GM12801 (cell line): ENCODE data around the gene PTPRM.

Experiments
- CTCF ChIP-seq: IDR thresholded peaks from one replicate; pipeline ENCODE4 v1.5.1; 2011; ENCODE audit warnings: control low read depth; ENCODE audit not compliant: insufficient read length; ENCODE audit errors: extremely low read depth

PTPRM gene

GRCh38 chr18:8133032-8133431, 565.9 kb downstream of the PTPRM start:
- TF ChIP-seq CTCF = no peak

- TF ChIP-seq CTCF = no peak
Observed at GRCh38 chr18:8133888-8134287, 566.8 kb downstream of the PTPRM start.

- TF ChIP-seq CTCF = no peak
Observed at GRCh38 chr18:8139127-8139527, 572.0 kb downstream of the PTPRM start.

GRCh38 chr18:8139891-8140406, 572.8 kb downstream of the PTPRM start:
- TF ChIP-seq CTCF = no peak

GRCh38 chr18:8140841-8141501, 573.9 kb downstream of the PTPRM start:
- no peak for TF ChIP-seq CTCF

- TF ChIP-seq CTCF = no peak
Observed at GRCh38 chr18:8142131-8142711, 575.1 kb downstream of the PTPRM start.

GRCh38 chr18:8142932-8143331, 575.8 kb downstream of the PTPRM start:
- TF ChIP-seq CTCF = no peak
